Tibial nerve (tissue), 3 donors: ENCODE data around the gene RMND5A.

Source experiments
- POLR2A ChIP-seq, 2 donors: fragments of 450-650 bp; IDR thresholded peaks; one replicate each; pipeline ENCODE4 v1.6.1; 2017; ENCODE audit warnings: antibody characterized with exemption in 2 of 2, mild to moderate bottlenecking in 2 of 2, moderate library complexity in 2 of 2
- TF ChIP-seq, protein P1 (sequence below), 5 experiments: fragments of 200-600 bp in 3 of 5; fragments of 450-650 bp in 2 of 5; sonication (generic) in 3 of 5; IDR thresholded peaks; one replicate each; pipeline ENCODE4 v1.5.1; 2016 to 2019; ENCODE audit warnings: antibody characterized with exemption in 5 of 5, mild to moderate bottlenecking in 3 of 5, moderate library complexity in 2 of 5

DNA sequence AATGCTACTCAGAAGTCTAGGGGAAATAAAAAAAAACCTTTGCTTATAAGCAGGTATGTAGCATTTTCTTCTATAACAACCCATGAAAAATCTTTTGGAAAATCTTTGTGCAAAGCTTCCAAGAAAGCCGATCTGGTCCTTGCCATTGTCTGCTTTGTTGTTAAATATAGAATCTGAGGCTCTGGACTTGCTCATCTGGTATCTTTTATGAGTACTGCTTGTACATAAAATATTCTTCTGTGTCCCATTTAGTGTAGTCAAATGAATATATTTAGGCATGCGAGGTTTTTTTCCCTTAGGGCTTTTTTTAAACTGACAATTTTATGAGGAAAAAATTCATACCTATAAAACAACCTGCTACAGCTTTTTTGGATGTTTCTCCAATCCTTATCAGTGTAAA, 45.0 kb upstream of the RMND5A start:
- TF ChIP-seq, protein P1, sequence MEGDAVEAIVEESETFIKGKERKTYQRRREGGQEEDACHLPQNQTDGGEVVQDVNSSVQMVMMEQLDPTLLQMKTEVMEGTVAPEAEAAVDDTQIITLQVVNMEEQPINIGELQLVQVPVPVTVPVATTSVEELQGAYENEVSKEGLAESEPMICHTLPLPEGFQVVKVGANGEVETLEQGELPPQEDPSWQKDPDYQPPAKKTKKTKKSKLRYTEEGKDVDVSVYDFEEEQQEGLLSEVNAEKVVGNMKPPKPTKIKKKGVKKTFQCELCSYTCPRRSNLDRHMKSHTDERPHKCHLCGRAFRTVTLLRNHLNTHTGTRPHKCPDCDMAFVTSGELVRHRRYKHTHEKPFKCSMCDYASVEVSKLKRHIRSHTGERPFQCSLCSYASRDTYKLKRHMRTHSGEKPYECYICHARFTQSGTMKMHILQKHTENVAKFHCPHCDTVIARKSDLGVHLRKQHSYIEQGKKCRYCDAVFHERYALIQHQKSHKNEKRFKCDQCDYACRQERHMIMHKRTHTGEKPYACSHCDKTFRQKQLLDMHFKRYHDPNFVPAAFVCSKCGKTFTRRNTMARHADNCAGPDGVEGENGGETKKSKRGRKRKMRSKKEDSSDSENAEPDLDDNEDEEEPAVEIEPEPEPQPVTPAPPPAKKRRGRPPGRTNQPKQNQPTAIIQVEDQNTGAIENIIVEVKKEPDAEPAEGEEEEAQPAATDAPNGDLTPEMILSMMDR (IDR thresholded peaks at IDR 0.05) = no peak
- TF ChIP-seq POLR2A (IDR thresholded peaks at IDR 0.05) = no peak
